Stimulated activated CD4-positive, alpha-beta T cell treated with anti-CD3 and anti-CD28 coated beads, TNF-alpha, amount 100 ng/mL, for 48 hours (primary cell): ENCODE measurements around the gene FARS2.
"Not testable (repeated sequence)": the region's sequence is repeated elsewhere in the genome, so short reads cannot be mapped to it uniquely, and the experiment has no call there.

ENCODE experiments used
- DNase-seq, 3 donors: peaks; one replicate each; pipeline ENCODE4 v3.0.0-alpha.2; 2020; ENCODE audit warnings: low read depth in 3 of 3

FARS2 gene

DNA sequence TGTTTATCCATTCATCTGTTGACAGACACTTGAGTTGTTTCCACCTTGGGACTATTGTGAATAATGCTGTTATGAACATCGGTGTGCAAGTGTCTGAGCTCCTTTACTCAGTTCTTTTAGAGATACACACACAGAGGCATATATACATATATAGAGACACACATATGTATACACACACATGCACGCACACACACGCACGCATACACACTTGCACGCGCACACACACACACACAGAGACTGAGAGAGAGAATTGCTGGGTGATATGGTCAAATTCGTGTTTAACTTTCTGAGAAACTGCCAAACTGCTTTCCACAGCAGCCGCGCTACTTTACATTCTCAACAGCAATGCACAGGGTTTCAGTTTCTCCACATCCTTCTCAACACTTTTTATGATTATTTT is 273.3 kb downstream of the FARS2 start:
- no peak for DNase-seq

DNA sequence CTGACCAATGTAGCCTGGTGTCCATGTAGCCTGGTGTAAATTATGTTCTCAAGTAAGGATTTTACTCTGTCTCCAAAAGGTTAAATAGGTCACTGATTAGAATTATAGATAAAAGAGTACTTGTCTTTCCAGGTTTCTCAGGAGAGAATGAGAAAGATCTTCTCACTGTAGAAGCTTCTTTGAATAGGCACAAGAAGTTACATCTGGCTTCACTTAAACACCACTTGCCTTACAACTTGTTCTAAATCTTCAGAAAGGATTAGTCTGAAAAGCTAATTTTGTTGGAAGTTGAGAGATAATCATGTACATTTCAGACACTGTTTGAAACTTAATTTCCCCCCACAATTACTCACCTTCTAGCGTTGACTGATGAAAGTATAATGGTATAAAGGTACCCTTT is 275.3 kb downstream of the FARS2 start:
- no peak for DNase-seq

DNA sequence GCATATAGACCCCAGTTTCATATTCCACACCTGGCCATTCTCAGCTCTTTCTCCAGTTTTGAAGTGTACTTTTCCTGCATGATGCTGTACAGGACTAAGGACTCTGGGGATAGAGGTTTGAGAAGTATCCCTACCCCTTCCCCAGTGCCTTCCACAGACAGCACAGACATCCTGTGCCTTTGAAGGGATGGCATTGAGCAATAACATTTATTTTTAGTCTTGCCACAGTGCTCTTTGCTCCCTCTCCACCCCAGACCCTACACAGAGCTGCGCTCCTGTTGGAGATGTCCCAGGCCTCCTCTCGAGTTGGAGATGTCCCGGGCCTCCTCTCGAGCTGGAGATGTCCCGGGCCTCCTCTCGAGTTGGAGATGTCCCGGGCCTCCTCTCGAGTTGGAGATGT is 275.8 kb downstream of the FARS2 start:
- DNase-seq = no peak

DNA sequence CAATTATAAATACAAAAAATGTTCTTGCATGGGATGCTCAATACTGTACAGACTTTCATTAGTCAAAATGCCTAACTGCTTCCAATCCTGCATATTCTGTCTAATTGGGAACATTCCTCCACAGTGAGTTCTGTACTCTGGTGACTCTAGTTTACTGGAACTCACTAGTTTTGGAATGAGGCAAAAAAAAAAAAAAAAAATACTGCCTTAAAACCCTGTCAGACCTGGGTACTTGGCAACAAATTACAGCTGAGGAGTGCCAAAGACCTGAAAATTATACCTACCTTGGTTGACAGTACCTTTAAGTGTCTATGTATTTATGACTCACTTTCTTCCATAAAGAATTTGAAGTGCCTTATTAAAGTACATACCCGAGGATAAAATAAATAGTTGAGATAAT is 276.7 kb downstream of the FARS2 start:
- DNase-seq = no peak

DNA sequence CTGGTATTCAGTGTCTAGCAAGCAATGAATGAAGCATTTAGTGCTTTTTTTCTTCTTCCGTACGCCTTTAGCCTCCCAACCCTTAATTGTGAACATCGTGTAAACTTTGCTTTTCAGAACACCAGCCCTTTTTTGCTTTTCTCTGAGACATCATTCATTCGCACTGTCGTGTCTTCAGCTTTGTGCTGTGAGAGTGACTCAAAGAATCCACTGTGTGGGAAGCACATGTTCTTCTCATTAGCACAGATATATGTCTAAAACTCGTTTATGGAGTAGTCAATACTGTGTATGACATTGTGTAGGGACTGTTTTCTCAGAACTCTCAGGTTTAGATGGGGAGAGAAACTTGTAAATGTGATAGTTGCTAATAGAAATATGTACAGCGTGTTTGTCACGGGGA is 279.1 kb downstream of the FARS2 start:
- DNase-seq = no peak

DNA sequence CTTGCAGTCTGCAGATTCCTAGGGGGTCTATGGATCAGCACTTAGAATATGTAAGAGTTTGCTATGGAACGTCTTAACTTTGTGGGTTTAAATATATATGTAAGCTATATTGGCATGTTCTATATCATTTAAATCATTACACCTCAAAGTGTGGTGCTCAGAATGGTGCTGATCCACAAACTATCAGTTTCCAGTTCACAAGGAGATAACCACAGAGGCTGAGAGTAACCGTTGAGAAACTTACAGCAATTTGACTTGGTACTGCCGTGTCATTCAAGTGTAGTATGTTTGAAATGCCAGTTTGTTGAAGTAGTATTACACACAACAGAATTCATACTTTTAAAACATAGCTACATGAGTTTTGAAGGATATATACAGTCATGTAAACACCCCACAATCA is 279.7 kb downstream of the FARS2 start:
- no peak for DNase-seq

DNA sequence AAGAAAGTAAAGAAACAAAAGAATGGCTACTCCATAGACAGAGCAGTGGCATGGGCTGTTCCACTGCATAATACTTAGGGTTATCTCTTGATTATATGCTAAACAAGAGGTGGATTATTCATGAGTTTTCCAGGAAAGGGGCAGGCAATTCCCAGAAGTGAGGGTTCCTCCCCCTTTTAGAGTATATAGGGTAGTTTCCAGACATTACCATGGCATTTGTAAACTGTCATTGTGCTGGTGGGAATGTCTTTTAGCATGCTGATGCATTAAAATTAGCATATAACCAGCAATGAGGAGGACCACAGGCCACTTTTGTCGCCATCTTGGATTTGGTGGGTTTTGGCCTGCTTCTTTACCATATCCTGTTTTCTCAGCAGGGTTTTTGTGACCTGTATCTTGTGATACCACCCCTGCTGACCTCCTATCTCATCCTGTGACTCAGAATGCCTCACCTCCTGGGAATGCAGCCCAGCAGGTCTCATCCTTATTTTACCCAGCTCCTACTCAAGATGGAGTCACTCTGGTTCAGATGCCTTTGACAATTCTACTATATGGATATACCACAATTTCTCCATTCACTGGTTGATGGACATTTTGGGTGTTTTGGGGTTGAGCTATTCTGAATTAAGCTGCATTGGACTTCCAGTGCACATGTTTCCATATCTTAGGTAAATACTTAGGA is 280.6 kb downstream of the FARS2 start:
- no peak for DNase-seq

DNA sequence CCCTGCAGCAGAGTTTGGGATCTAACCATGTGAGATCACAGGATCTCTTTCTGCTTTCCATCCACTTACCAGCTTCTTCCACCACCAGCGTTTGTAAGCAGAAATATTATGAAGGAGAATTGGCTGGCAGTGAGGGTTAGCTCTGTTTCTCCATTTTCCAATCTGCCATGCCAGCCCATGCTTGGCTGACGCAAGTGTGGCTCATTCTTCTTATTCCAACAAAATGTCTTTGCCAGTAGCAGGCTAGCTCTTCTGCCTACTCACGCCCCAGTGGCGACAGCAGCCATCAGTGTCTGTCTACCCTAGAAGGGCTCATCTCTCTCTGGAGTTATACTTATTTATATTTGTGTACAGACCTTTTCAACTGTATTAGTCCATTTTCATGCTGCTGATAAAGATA is 286.2 kb downstream of the FARS2 start:
- DNase-seq = no peak

DNA sequence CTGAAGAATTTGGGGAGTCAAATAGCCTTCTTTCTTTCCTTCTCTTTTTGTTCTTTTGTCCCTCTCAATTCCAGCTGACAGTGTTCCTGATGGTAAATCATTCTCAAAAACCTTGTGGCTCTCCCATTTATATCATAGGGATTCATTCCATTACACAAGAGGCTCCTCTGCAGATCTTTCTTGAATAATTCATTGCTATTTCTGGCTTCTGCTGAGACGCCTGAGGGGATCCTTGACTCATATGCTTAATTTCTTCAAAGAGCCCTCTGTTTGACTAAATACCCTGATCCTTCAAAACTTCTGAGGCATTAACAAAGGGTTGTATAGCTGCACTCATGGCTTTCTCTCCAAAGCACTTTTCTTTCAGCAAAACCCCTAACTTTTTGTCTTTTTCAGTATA is 289.3 kb downstream of the FARS2 start:
- no peak for DNase-seq

DNA sequence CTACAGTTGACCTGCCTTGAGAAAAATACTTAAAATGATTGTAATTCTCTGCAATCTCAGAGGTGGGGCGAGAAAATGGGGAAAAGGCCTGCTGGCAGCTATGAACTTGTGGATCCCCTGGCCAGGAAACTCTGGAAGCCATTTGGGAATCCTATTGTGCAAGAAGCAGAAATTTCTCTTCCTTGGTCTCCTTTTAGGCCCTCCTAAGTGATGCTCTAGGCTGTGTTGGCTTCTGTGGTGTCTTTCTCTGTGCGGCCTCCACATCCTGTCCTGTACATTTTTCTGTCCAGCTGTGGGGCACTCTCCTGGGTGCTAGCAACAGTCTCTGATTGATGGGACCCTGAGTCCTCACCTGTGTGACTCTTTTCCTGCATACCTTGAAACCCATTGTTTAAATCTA is 290.9 kb downstream of the FARS2 start:
- DNase-seq = no peak

DNA sequence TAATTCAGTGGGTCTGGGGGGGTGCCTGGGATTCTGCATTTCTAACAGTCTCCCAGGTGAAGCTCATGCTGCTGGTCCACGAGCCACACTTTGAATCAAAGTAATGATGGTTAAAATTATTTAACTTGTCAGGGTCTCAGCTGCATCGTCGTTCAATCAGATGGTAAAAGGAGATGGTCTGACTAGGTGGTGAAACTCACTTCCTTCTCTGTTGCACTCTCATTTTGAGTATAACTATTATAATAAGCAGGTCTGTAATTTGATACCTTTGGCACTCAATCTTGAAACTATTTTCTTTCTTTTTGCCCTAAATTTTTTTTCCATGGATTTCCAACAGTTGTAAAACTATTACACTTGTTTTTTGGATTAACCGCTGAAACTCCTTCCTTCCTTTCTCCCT is 292.5 kb downstream of the FARS2 start:
- no peak for DNase-seq

DNA sequence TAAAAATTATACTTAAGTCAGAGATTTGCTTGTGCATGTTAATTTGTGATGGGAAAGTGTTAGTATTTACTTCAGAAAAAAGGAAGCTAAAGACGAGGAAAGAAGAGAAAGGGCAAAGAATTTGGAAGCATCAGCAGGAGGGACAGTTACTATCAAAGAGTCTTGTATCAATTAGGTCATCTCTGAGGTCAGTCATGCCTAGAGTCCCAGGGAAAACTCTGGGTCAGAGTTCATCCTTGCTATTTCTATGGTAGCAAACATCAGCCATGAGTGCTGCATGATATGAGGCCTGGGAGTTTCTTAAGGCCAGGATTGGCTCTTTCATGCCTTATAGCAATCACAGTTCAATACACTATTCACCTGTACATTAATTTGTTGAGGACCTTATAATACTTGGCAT is 292.9 kb downstream of the FARS2 start:
- DNase-seq = no peak

DNA sequence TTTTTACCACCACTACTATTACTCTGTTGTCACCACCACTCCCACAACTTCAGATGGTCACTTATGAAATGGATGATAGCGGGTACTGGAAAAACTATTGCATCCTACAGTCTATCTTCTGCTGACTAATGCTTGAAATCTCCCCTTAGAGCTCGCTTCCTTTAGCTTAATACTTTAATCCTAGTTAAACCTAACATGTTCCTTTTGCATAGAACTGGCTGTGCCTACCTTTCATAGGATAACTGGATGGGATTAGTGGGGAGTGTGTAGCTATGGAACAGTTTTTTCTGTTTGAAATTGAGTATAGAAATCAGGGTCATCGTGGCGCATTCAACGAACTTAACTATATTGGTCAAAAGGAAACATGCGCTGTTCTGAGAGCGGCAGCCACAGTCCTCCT is 294.7 kb downstream of the FARS2 start:
- no peak for DNase-seq

DNA sequence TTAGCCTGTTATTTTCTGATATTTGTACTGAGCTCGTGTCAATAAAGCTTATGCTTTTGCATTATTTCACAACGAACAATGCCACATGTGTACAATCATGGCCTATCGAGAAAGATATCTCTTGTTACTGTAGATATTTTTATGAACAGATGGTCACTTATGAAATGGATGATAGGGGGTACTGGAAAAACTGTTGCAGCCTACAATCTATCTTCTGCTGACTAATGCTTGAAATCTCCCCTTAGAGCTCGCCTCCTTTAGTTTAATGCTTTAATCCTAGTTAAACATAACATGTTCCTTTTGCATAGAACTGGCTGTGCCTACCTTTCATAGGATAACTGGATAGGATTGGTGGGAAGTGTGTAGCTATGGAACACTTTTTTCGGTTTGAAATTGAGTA is 296.2 kb downstream of the FARS2 start:
- DNase-seq = no peak

DNA sequence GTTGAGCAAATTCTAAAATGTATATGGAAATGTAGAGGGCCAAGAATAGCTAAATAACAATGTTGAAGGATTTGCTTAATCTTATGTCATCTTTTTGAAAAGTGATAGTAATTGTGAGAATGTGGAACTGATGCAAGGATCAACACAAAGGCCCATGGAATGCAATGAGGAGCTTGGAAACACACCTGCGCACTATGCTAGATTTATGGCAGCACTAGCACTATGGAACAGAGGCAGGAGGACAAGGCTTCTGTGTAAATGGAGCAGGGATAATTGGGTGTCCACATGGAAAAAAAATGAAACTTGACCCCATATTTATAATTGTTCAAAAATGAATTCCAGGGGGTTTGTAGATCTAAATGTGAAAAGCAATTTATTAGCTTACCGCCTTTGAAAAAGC is 298.3 kb downstream of the FARS2 start:
- DNase-seq = no peak

DNA sequence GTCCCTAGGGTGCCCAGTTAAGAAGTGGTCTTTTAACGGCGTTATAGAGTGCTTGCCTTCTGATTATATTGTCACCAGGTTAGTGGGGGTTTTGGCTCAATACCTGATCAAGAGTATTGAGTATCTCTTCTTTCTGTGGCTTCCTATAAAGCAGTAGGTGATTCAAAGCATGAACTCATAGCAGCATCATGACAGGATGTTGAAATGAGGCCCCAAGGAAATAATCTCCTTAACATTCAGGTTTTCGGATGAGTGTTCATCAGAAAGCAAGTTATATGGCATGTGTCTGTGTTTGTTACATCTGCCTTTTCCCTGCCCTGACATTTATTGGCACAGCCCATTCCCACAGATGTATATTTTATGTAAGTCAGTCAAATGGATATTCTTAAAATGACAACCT is 301.0 kb downstream of the FARS2 start:
- no peak for DNase-seq

DNA sequence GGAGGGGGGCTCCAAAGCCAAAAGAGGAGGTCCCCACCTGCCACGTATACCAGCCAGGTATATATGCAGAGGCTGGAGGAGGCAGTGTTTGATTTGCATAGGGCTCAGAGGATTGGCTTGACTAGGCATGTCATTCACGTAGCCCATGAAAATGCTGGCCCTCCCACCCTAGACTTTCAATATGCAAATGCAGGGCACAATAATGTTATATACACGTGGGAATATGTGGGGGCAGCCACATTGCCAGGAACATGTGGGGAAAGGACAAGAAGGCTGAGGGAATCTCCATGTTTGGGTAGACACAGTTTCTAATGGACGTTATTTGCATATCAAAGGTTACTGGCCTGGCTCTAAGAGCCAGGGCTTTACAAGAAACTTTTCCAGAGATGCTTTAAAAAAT is 301.8 kb downstream of the FARS2 start:
- DNase-seq = no peak

DNA sequence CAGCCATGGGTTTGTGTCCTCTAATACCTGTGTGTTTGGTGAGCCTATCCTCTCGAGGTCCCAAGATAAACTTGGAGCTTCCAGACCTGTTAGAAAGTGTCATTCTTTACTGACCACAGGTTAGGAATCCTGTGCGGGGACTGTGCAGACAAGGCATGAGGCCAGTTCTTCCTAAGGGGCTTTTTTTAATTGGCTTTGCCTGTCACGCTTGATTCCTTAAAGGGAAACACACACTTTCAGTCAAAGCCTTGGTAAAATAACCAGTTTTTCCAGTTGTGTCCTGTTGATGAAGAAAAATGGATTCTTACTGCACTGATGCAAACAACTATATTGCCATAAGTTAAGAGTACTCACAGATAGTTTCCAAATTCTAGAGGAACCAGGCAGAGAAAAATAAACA is 303.4 kb downstream of the FARS2 start:
- not testable (repeated sequence) for DNase-seq

DNA sequence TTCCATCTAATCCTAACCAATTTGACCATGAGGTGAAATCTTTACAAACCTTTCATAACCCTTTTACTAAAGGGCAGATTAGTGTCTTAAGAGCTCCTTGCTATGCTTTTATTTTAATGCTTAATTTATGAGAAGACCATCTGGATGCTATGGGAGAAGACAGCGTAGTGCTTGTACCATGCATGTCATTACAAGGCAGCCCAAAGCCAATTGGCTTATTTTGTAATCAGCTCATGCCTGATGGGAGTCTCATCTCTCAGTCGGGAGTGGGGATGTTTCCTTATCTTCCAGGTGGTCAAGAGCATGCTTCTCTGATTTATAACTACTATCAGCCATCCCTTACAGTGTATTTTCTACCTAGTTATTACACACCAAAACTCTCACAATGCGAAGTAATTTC is 304.7 kb downstream of the FARS2 start:
- DNase-seq = no peak

DNA sequence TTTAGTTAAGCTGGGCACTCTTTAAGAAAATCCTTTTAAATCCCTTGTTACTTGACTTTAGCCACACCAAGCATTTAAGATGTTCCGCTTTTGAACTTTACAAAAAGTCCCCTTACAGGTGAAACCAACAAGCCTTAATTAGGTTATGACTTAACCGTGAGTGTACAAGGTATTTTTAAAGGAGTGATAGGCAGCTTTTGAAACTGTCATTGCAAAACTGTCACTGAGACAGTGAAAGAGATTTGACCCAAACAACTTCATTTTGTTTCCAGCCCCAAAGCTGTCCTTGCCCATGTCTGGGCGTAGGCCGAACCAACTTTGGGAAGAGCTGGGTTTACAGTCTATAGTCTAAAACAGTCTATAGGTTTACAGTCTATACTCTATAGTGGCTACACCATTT is 305.4 kb downstream of the FARS2 start:
- no peak for DNase-seq

DNA sequence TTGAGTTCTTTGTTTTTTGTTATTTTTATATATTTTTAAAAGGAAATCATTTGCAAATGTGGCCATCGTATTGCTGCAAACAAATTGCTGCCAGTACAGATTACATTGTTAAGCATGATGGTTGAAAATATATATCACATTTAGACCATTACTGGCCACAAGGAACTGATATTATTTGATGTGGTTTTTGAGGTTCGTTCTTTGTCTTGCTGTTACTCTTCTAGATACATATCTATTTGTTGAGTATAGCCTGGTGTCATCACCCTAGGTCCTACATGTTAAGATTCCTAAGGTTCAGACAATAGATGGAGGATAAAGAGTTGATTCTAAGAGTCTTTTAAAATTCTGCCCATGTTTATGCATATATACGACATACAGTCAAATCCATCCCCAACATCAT is 306.0 kb downstream of the FARS2 start:
- no peak for DNase-seq

DNA sequence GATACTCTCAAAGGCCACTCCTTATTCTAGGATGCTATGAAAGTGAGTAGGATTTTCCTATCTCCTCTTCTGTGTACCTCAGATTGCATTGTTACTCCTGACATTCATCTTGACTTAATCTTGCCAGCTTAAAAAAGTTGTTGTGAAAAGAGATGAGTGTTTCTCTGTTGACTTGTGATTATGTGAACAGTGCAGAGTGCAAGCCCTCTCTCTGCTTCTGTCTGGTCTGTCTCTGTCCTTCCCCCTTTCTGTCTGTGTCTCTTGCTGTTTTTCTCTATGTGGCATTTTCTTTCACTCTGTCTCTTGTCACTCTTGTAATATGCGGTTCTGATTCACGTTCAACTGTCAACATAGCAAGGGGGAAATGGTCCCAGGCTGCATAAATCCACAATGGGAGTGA is 306.6 kb downstream of the FARS2 start:
- no peak for DNase-seq

DNA sequence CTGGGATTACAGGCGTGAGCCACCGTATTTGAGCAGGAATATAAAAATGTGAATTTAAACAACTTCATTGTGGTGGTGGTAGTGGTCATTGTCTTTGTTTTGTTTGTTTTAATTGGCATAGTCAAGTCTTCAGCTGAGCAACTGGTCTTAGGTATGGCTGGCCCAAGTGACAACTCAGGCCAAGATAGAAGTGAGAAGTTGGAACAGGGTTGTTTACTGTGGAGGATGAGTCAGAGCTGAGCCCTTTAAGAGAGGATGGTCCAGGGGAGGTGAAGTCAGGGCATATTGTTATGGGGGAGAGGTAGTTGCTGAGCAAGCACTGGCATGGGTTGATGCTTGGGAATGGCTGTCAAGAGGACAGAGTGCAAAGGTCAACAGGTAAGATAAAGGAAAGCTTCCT is 308.2 kb downstream of the FARS2 start:
- no peak for DNase-seq

DNA sequence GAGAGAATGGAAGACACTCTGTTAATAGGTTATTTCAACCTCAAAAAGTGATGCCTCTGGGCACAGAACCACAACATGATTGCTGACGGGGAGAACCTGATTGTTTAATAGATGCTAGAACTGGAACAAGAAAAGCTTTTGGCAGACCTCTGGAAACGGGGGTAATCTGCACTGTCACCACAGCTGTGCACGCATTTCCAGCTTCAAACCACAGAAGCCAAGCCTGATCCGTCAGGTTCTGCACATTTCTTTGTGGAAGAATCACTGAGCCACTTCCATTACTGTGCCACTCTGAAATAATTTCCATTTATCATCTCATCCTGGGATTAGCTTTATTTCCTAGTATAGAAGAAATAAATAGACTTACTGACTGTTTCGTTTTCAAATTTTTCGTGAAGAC is 309.3 kb downstream of the FARS2 start:
- DNase-seq = no peak
